Measurements from ENCODE around the gene PIGW.

Gene PIGW

GRCh38 chr17:36509272-36509985, 25.4 kb upstream of the PIGW start:
- DNase-seq (ENCODE audit: low spot score), result no peak

GRCh38 chr17:36510636-36511035, 24.2 kb upstream of the PIGW start:
- no peak for DNase-seq (ENCODE audit: low spot score)

- DNase-seq (ENCODE audit: low spot score), result no peak
Observed at GRCh38 chr17:36511216-36511615, 23.6 kb upstream of the PIGW start.

- no peak for DNase-seq (ENCODE audit: low spot score)
Observed at GRCh38 chr17:36512641-36513040, 22.1 kb upstream of the PIGW start.

- no peak for DNase-seq (ENCODE audit: low spot score)
Observed at GRCh38 chr17:36514856-36515255, 19.9 kb upstream of the PIGW start.

GRCh38 chr17:36515837-36516236, 18.9 kb upstream of the PIGW start:
- DNase-seq (ENCODE audit: low spot score), result no peak

GRCh38 chr17:36523113-36523512, 11.7 kb upstream of the PIGW start:
- no peak for DNase-seq (ENCODE audit: low spot score)

- DNase-seq (ENCODE audit: low spot score), result no peak
Observed at GRCh38 chr17:36524428-36524876, 10.3 kb upstream of the PIGW start.

- DNase-seq (ENCODE audit: low spot score), result no peak
Observed at GRCh38 chr17:36525113-36525512, 9.7 kb upstream of the PIGW start.

GRCh38 chr17:36525888-36526287, 8.9 kb upstream of the PIGW start:
- no peak for DNase-seq (ENCODE audit: low spot score)

- DNase-seq (ENCODE audit: low spot score), result no peak
Observed at GRCh38 chr17:36527621-36528250, 7.1 kb upstream of the PIGW start.

- no peak for DNase-seq (ENCODE audit: low spot score)
Observed at GRCh38 chr17:36529121-36529520, 5.7 kb upstream of the PIGW start.

- no peak for DNase-seq (ENCODE audit: low spot score)
Observed at GRCh38 chr17:36532435-36532975, 2.3 kb upstream of the PIGW start.

GRCh38 chr17:36533935-36534839, 600 bp upstream of the PIGW start:
- peak; percentile 76 for DNase-seq (ENCODE audit: low spot score)

- no peak for DNase-seq (ENCODE audit: low spot score)
Observed at GRCh38 chr17:36535669-36536081, 888 bp downstream of the PIGW start.

- no peak for DNase-seq (ENCODE audit: low spot score)
Observed at GRCh38 chr17:36540696-36541095, 5.9 kb downstream of the PIGW start.

- DNase-seq (ENCODE audit: low spot score), result no peak
Observed at GRCh38 chr17:36542755-36543154, 8.0 kb downstream of the PIGW start.

- DNase-seq (ENCODE audit: low spot score), result peak; percentile 43
Observed at GRCh38 chr17:36544044-36544306, 9.2 kb downstream of the PIGW start.

GRCh38 chr17:36544307-36545076, 9.7 kb downstream of the PIGW start, which contains the start of gene GGNBP2:
GGNBP2 (plus strand) TSS chr17:36544919; CDS start chr17:36545725, 806 bp downstream.
- DNase-seq (ENCODE audit: low spot score), result peak; percentile 92

GRCh38 chr17:36545077-36545464, 10.3 kb downstream of the PIGW start:
- no peak for DNase-seq (ENCODE audit: low spot score)

GRCh38 chr17:36545465-36546417, 11.0 kb downstream of the PIGW start:
- DNase-seq (ENCODE audit: low spot score), result peak; percentile 97

Data from LoVo (cell line).